RWPE2 (cell line): ENCODE data around the gene SLC31A1.
A peak's percentile ranks its signal among the peaks of the same experiment; 100 is the strongest.

Experiments used
- ATAC-seq: fragments of 200-7000 bp; cut with Tn5 transposase; 3 replicates; pipeline ENCODE4 v1.9.1; 2021; ENCODE audit warnings: low read depth
- DNase-seq: peaks from one replicate; pipeline ENCODE4 v3.0.0-alpha.2; 2020; ENCODE audit warnings: low spot score
- H3K27ac ChIP-seq: fragments of 450-650 bp; 2 replicates; pipeline ENCODE4 v1.5.1; 2017; ENCODE audit warnings: mild to moderate bottlenecking; ENCODE audit not compliant: poor library complexity, severe bottlenecking
- H3K27me3 ChIP-seq: fragments of 250-450 bp; sonication (Bioruptor Pico); 2 replicates; pipeline ENCODE4 v1.5.1; 2021; ENCODE audit warnings: mild to moderate bottlenecking, moderate library complexity; ENCODE audit not compliant: insufficient read depth, poor library complexity, severe bottlenecking
- H3K36me3 ChIP-seq: fragments of 250-450 bp; sonication (Bioruptor Pico); 2 replicates; pipeline ENCODE4 v1.5.1; 2020; ENCODE audit warnings: low read depth, mild to moderate bottlenecking, moderate library complexity
- H3K4me1 ChIP-seq: fragments of 250-450 bp; sonication (Bioruptor Pico); 2 replicates; pipeline ENCODE4 v1.5.1; 2021; ENCODE audit warnings: mild to moderate bottlenecking, moderate library complexity; ENCODE audit not compliant: insufficient read depth, poor library complexity, severe bottlenecking
- H3K4me3 ChIP-seq: fragments of 250-450 bp; sonication (Bioruptor Pico); 2 replicates; pipeline ENCODE4 v1.5.1; 2021; ENCODE audit warnings: mild to moderate bottlenecking, moderate library complexity; ENCODE audit not compliant: severe bottlenecking
- H3K9me3 ChIP-seq: fragments of 250-450 bp; sonication (Bioruptor Pico); 2 replicates; pipeline ENCODE4 v1.5.1; 2021; ENCODE audit warnings: mild to moderate bottlenecking, moderate library complexity; ENCODE audit not compliant: severe bottlenecking
- TF ChIP-seq, protein P1 (sequence below): fragments of 450-650 bp; IDR thresholded peaks from one replicate; pipeline ENCODE4 v1.5.1; 2017; ENCODE audit warnings: mild to moderate bottlenecking, moderate library complexity; ENCODE audit not compliant: poor library complexity, severe bottlenecking

SLC31A1 gene

DNA sequence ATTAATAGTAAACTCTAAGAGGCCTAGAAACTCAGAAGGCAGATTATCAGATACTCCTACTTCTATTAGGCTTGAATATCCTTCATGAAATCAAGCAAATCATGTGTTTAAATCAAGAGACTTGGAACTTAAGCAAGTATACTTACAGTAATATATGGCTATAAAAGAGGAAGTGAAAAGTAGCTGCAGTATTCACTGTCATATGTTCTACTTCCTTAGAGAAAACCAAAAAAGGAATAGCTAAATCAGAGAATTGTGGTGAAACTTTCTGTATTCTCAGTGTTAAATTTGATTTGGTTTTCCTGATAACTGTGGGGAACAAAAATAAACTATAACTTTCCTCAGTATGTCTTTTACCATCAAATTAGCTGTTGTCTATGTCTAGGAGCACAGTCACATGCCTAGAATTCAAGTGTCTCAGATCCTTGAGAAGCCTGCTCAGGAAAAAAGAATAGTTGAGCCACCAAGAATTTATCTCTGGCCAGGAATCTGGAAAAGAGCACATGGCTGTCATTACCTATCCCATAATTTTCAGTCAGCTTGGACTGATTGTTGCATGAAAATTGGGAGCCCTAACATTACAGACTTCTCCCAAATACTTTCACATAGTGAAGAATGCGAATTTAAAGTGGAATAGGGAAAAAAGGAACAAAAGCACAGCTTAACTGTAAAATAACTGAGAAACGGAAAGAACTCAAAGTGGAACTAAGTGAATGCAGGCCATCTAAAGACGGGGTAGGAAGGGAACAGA is 2.0 kb upstream of the SLC31A1 start:
- DNase-seq (no peak), ATAC-seq (no peak)
- no peaks in the 10 kb centered on the region for H3K27me3 ChIP-seq
- H3K36me3 ChIP-seq = peaks cover 22% of the 10 kb centered on the region
- H3K9me3 ChIP-seq = no peaks in the 10 kb centered on the region
- TF ChIP-seq, protein P1, sequence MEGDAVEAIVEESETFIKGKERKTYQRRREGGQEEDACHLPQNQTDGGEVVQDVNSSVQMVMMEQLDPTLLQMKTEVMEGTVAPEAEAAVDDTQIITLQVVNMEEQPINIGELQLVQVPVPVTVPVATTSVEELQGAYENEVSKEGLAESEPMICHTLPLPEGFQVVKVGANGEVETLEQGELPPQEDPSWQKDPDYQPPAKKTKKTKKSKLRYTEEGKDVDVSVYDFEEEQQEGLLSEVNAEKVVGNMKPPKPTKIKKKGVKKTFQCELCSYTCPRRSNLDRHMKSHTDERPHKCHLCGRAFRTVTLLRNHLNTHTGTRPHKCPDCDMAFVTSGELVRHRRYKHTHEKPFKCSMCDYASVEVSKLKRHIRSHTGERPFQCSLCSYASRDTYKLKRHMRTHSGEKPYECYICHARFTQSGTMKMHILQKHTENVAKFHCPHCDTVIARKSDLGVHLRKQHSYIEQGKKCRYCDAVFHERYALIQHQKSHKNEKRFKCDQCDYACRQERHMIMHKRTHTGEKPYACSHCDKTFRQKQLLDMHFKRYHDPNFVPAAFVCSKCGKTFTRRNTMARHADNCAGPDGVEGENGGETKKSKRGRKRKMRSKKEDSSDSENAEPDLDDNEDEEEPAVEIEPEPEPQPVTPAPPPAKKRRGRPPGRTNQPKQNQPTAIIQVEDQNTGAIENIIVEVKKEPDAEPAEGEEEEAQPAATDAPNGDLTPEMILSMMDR = no peak
- H3K4me3 ChIP-seq = no peak overlapping the region
- peaks cover 8% of the 10 kb centered on the region for H3K4me1 ChIP-seq
- no peak overlapping the region for H3K27ac ChIP-seq

DNA sequence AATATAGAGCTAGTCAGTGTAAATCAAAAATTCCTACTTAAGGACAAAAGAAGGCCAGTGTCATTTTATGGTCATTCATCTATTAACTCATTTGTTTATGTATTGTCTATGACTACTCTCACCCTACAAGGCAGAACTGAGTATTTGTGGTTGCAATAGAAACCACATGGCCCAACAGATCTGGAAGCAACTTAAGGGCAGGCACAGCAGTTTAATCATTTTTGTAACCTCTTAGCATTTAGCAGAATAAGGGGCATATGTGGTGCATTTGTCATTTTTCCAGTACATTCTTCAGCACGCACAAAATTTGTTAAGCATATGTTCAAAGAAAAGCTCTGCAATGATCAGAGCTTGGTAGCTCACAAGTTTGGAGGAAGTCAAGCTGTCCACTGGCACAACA is 1.4 kb upstream of the SLC31A1 start:
- Histone ChIP-seq H3K9me3 (no peaks in the 10 kb centered on the region), H3K4me3 (peak overlapping the region; percentile 55), H3K27me3 (no peaks in the 10 kb centered on the region), H3K36me3 (peaks cover 27% of the 10 kb centered on the region), H3K27ac (no peak overlapping the region), H3K4me1 (peaks cover 7% of the 10 kb centered on the region)
- ATAC-seq (no peak), DNase-seq (no peak)
- TF ChIP-seq, protein P1 = no peak

DNA sequence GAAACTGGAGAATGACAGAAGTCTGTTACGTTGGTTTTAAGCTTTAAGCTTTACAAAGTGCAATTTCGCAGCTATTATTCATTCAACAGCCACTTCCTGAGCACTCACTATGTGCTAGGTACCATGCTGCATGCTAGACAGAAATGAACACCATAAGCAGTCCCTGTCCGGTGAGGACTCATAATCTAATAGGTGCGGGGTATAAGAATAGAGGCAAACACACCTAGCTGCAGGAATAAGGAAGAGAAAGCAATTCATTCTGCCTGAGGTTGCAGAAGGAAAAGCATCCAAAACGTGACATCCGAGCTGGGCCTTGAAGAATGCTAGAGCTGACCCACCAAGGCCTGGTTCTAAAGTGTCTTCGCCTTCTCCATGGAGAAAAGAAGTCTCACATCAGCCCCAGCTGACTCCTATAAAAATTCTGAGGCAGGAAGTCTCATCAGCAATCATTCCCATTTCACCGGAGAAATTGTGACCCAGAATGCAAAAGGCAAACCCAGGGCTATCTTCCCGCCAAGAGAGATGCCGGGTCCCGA is 809 bp upstream of the SLC31A1 start:
- Histone ChIP-seq H3K4me3 (peak overlapping the region; percentile 55), H3K36me3 (peaks cover 29% of the 10 kb centered on the region), H3K9me3 (no peaks in the 10 kb centered on the region), H3K4me1 (peaks cover 4% of the 10 kb centered on the region), H3K27ac (peak overlapping the region; percentile 66), H3K27me3 (no peaks in the 10 kb centered on the region)
- DNase-seq (no peak), ATAC-seq (no peak)
- TF ChIP-seq, protein P1 = no peak

DNA sequence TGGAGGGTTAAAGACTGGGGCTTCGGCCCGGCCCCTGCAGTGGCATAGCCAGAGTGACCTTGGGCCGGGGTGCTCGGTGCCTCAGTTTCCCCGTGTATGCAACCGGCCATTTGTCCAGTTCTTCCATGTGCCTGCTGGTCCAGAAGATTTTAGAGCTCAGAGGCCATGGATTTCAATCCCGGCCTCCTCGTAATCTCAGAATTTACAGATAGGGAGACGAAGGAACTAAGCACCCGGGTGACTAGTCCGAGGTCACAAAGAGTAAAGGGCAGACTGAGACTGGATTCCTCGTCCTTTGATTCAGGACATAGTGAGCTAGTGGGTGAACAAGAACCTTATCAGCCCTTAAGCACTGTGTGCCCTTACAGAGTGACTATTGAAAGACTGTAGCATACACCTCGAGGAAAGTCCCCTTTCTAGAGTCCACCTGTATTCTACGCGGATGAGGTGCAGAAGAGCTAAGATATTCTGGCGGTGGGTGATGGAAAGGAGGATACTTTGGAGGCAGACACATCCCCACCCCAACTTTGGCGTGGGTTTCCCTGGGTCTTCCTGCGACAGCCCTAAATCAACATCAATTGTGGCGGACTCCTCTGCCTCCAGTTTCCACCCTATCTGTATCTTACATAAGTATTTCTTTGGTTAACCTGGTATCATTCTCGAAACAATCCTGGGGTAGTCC is 597 bp downstream of the SLC31A1 start:
- peaks cover 29% of the 10 kb centered on the region for H3K36me3 ChIP-seq
- no peak for DNase-seq
- peak overlapping the region; percentile 55 for H3K4me3 ChIP-seq
- TF ChIP-seq, protein P1 = no peak
- peaks cover 4% of the 10 kb centered on the region for H3K4me1 ChIP-seq
- peak; percentile 12; the same call in 1 of the 3 replicates for ATAC-seq
- H3K27me3 ChIP-seq = no peaks in the 10 kb centered on the region
- no peaks in the 10 kb centered on the region for H3K9me3 ChIP-seq
- peak overlapping the region; percentile 66 for H3K27ac ChIP-seq
